Stimulated activated CD8-positive, alpha-beta memory T cell treated with anti-CD3 and anti-CD28 coated beads, Interleukin-12 subunit alpha, Interleukin-12 subunit beta, amount 100 ng/mL, for 4 hours (primary cell): Measurements from ENCODE around the gene RAPH1.
"Not testable (repeated sequence)": the region's sequence is repeated elsewhere in the genome, so short reads cannot be mapped to it uniquely, and the experiment has no call there.

ENCODE experiments used
- DNase-seq: peaks from one replicate; pipeline ENCODE4 v3.0.0-alpha.2; 2020; ENCODE audit warnings: low read depth

Gene RAPH1

DNA sequence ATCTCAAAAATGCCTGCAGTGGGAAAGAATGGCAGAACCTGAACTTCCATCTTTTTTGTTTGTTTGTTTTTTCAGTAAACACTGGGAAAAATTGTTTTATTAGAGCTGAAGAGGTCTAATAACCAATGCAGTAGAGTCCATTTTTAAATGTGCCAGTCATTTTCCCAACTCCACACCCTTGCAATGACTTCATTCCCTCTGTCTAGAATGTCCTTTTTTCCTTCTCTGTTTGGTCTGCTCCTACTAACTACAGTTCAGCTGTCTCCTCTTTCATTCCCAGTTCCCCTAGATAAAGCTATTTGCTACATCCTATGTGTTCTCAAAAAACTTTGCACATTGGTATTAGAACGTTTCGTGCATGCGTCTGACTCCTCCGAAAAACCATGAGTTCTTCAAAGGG lies 9.3 kb upstream of the RAPH1 start:
- no peak for DNase-seq

DNA sequence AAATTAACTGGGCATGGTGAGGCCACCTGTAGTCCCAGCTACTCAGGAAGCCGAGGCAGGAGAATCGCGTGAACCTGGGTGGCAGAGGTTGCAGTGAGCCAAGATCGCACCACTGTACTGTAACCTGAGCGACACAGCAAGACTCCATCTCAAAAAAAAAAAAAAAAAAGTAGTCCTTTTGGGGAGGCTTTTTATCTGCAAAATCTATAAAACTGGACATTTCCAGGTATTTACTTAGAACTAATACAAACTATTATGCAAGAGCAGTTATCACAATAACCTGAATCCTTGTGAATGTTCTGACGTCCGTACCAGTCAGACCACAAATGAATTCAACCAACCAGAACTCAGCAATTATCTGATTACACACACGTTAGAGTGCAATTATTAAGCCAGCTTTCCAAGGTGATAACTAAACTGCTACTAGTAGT lies 8.8 kb upstream of the RAPH1 start:
- DNase-seq: no peak

DNA sequence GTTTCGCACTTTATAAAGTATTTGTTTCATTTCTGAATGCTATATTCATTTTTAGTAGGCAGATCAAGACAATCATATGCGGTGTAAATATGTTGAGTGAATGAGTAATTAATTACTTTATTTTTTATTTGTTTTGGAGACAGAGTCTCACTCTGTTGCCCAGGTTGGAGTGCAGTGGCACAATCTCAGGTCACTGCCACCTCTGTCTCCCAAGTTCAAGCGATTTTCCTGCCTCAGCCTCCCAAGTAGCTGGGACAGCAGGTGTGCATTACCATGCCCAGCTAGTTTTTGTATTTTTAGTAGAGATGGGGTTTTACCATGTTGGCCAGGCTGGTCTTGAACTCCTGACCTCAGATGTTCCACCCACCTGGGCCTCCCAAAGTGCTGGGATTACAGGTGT lies 5.5 kb upstream of the RAPH1 start:
- not testable (repeated sequence) for DNase-seq

DNA sequence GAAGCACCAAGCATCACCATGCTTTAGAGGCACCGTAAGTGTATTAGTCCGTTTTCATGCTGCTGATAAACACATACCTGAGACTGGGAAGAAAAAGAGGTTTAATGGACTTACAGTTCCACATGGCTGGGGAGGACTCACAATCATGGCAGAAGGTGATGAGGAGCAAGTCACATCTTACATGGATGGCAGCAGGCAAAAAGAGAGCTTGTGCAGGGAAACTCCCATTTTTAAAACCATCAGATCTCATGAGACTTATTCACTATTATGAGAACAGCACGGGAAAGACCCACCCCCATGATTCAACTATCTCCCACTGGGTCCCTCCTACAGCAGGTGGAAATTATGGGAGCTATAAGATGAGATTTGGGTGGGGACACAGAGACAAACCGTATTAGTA lies 3.1 kb upstream of the RAPH1 start:
- DNase-seq: not testable (repeated sequence)

DNA sequence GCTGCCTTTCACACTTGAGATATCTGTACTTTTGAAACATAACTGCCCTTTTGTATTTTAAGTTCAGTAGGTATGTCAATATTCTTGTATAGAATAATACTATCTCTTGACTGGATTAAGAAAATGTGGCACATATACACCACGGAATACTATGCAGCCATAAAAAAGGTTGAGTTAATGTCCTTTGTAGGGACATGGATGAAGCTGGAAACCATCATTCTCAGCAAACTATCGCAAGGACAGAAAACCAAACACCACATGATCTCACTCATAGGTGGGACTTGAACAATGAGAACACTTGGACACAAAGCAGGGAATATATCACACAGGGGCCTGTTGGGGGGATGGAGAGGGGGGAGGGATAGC lies 1.5 kb upstream of the RAPH1 start:
- DNase-seq: not testable (repeated sequence)

DNA sequence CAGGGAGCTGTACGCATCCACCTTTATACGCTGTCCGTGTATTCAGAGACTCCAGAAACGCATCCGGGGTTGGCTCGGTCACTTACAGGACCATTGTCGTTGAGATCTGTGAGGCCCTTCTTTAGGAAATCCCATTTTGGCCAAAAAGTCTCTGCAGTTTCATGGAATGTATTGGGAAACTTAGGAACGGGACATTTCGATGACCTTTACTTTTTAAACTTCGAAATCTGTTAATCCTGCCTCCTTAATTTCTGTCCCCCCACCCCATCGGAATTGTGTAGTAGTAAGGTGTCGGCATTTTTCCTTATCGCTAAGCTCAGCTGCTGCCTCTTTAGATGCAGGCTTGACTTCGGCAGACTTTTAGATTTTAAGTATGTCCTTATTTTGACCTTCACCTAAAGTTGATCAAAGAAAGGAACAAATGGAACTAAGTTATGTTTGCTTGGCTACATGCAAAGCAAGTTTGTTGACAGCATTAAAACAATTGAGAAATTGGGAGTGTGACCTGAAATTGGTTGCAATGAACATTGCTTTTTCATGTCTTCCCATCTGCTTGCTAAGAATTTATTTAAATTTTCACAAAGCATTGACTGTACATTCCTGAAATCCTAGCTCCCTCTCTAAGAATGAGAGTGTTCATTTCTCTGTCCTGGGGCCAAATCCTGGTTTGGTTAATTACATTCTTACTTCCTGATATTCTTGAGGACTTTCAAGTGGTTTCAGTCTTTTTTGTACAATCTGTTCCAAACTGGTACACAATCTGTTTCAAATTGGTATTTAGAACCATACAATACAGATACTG lies 884 bp upstream of the RAPH1 start:
- no peak for DNase-seq

DNA sequence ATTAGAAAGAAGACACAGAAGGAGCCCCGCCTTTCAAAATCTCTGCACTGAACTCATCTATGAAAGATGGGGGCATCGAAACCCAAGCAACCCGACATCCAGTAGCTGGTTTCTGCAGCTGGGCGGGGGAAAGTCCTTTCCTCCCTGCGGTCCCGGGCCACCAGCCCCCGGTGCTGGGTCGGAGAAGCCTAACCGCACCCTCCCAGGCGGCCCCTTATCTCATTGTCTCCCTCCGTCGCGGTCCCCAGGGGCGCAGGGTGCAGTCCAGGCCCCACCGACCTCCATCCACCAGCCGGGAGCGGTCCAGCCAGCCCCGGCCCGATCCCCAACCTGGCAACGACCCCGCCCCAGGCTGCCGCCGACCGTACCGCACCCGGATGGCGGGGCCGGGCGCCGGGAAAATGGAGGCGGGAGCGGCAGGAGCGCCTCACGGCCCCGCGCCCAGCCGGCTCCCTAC lies 452 bp downstream of the RAPH1 start:
- DNase-seq: peak; percentile 6

DNA sequence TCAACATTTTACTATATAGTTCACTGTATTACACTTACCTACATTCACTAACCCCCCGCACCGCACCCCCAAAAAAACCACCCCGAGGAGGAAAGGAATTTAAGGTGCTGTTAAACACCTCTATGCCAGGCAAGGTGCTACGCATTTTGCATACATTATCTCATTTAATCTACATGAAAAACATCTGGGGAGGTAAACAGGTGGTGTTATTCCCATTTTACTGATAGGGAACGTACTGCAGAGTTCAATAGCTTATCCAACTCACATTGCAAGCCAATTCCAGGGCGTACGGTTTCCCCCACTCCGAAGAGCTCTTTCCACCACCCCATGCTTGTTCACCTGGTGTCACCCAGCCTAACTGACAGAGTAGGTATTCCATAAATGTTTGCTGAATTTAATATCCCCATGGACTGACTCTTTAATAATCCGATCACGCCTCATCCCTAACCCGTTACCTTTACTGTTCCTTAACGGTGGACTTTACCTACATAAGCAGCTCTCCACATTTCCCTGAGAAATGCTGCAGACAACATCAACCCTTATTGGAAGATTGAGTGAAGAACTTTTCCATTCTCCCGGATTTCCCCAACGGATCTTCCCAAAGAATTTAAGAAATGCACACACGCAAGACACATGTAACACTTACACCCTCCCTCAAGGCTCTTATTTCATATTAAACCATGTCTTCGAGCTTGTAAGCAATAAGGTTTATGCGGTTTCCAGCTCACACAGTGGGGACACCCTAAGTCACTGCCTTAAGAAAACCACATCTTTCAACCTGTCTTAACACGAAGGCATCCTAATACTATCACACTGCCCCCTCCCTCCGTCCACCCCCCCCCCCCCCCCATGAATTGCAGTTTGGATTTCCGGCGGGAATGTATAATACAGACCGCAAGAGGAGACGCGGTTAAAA lies 1.2 kb downstream of the RAPH1 start:
- DNase-seq: no peak

DNA sequence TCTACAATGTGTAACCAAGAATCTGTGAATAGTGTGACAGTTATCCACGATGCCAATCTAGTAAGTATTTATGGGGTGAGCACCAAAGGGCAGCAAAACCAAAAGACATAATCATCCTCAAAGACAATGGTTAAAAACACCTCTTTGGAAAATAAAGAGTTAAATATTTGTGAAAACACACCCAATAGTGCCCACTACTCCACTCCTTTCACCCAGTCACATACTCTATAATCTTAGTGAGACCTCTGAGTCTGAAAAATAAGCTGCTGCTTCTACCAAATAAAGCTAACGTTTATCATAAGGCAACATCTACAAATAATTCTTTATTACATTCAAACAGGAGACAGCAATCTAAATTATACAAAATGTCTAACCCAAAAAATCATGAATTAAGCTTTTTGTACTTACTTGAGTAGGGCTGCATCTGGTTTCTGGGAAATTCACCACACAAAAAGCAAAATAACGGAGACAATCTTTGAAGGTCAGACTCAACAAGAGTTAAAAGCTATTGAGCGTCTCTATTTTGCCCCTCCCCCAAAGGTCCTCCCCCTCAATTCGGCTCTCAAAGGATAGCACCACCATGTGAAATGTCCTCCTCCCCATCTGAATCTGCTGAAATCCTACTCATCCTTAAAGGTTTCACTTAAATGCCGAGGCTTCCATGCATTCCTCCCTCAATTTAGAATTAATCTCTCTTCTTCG lies 2.0 kb downstream of the RAPH1 start:
- no peak for DNase-seq

DNA sequence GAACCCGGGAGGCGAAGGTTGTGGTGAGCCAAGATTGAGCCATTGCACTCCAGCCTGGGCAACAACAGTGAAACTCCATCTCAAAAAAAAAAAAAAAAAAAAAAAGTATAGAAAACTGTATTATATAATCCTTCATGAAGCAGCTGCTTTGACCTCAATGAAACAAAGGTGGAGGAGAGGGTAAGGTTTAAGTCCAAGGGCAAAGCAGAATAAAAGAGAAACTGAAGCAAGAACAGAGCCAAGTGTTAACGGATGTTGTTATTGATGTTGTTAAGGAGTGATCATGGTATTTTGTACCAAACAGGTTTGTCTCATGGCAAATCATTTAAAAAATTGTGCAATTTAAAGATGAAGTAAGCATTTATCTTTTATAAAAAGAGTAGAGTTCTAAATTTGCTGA lies 7.4 kb downstream of the RAPH1 start:
- no peak for DNase-seq

DNA sequence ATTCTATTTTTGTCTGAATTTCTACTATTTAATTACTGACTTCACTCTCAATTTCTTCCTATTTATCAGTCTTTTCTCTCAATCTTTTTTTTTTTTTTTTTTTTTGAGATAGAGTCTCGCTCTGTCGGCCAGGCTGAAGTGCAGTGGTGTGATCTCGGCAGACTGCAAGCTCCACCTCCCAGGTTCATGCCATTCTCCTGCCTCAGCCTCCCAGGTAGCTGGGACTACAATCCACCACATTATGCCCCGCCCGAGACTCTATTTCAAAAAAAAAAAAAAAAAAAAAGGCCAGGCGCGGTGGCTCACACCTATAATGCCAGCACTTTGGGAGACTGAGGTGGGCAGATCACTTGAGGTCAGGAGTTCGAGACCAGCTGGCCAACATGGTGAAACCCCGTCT lies 21.8 kb downstream of the RAPH1 start:
- not testable (repeated sequence) for DNase-seq

DNA sequence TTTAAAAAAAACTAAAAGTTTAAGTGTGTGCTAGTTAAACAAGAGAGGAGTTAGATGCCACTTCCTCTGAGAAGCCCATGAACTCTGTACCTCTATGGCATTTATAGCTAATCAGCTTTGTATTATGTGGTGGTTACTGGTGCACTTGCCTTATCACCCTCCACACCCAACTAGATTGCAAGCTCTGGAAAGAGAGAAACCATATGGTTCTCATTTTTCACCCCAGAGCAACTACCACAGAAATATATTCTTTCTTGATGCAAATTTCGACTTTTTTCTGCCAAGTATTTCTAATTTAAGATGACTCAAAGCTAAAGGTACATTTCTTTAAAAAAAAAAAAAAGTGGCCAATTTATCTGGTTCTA lies 24.2 kb downstream of the RAPH1 start:
- no peak for DNase-seq

DNA sequence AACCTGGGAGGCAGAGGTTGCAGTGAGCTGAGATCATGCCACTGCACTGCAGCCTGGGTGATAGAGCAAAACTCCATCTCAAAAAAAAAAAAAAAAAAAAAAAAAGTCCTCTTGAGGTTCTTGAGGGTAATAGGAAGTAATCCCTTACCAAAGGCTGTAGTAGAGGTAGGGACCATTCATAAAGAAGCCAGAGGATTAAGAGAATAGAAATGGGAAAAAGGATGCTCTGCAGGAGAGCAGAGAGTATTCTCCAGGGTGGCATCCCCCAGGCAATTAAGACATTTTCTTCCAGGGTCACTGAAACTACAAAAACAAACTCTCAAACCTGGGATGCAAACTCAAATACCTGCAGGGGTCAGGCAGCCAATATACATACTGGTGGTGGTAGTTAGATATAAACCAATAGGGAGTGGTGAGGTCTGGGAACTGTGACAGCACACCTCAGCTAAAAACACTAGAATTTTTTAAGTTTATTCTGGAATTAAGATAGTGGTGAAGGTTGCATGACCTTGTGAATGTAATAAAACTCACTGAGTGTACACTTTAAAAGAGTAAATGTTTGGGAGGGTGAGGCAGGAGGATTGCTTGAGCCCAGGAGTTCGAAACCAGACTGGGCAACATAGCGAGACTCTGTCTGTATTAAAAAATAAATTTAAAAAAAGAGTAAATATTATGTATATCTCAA lies 24.7 kb downstream of the RAPH1 start:
- no peak for DNase-seq

DNA sequence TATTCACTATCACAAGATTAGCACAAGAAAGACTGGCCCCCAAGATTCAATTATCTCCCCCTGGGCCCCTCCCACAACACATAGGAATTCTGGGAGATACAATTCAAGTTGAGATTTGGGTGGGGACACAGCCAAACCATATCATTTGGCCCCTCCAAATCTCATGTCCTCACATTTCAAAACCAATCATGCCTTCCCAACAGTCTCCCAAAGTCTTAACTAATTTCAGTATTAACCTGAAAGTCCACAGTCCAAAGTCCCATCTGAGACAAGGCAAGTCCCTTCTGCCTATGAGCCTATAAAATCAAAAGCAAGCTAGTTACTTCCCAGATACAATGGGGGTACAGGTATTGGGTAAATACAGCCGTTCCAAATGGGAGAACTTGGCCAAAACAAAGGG lies 31.6 kb downstream of the RAPH1 start:
- not testable (repeated sequence) for DNase-seq

DNA sequence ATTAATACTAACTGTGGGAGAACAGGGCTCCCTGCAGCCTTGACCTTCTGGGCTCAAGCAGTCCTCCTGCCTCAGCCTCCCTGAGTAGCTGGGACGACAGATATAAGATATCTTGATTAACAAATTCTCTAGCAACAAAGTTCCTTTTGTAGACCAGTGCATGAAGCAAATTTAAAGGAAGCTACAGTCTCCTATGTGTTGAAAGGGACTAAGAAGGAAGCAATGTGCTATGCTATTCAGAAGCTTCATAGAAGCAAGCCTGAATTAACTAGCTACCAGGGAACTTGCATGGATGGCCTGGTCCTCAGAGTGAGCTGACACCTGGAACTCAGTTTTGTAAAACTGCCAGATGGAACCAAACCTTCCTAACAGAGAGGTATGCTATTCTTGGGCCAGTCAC lies 33.2 kb downstream of the RAPH1 start:
- DNase-seq: no peak

DNA sequence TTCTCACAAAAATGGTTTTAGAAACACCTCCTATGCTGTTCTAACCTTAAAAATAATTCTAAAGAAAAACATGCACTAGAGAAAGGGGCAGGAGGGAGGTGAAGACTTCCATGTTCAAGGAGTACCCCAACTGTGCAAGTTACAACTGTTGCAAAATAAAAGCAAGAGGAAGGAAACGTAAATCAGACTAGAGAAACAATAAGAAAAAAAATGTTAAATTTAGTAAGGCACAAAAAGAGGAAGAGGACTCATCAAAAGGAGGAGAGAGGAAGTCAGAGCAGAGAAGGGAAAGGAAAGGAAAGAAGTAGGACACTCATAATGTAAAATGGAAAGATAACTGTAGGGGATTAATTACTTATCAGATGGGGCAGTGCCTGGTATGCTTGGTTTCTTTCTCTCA lies 34.1 kb downstream of the RAPH1 start:
- no peak for DNase-seq

DNA sequence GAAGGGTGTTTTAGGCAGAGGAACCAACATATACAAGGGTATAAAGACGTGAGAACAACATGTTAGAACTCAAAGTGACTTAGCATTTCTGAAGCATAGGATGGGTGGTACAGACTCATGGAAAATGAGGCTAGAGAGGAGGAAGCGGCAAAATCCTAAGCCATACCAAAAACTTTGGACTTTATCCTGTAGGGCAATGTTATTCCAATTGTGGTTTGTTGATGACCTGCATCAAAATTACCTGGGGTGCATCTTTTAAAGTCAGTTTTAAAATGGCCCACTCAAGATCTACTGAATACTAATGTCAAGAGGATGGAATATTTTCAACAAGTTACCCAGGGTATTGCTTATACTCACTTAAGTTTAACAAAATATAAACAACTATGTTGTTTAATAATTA lies 34.8 kb downstream of the RAPH1 start:
- DNase-seq: no peak

DNA sequence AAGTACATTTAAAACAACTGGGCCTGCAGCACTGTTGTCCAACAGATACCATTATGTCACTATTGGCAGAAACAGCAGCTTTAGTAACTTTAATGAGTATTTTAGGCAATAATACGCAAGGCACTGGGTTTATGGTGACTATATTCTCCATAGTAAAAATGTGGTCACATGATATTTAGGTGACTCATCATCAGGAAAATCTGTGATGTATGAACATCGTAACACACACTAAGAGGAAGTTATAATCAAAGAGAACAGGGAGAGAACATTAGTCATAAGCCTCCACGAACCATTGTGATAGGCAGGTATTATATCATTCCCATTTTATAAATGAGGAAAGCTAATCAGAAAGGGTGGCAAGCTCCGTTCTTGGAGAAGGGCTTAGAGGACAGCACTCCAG lies 36.9 kb downstream of the RAPH1 start:
- DNase-seq: no peak

DNA sequence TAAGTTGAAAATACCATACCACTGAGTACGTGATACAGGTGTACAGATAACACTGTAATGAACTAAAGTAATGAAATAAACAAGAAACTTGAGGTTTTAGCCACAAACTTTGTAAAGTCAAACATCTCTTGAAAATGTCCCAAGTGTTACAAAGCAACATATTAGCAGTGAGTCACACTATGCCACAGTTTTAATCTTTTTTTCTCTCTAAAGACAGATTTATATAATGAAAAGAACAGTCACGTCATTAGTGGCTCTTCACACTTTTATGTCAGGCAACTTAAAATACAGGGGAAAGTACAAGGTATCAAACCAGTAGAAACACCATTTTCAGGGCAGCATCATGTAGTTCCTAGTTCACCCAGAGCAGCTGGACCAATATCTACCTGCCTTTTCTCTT lies 42.1 kb downstream of the RAPH1 start:
- no peak for DNase-seq

DNA sequence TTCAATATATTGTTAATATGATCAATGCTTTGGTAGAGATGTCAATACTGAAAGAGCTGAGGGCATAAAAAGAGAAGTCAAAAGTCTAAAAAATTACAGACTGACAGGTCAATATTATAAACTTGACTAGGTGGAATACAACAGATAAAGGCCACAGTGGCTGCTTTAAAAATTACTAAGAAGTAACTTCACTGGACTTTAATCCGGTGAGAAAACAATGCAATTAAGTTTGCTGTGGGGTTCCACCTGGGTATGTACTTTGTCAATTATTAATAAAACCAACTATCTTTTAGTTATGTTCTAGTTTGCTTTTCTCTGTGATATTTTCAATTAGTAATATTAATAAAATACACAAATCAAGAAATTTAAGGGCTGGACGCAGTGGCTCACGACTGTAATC lies 44.7 kb downstream of the RAPH1 start:
- DNase-seq: no peak

DNA sequence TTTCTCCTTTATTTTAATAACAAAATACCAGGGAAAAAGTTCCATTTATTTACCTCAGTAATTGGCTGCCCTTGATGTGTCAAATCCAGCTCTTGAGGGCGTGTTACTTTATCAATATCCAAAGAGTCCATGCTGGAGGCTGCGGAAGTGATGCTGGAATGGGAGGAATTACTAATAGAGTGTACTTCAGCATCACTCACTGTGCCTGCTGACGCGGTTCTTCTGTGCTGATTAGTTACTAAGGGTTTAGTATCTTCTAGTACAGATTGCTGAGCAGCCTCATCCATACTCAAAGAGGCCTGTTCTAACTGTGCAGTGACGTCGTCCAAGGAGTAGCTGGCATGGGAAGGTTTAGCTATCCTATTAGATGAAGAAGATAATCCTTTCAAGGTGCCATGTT lies 45.6 kb downstream of the RAPH1 start:
- no peak for DNase-seq
